ENCODE results near the gene KCNQ1OT1.

The KCNQ1OT1 gene

DNA sequence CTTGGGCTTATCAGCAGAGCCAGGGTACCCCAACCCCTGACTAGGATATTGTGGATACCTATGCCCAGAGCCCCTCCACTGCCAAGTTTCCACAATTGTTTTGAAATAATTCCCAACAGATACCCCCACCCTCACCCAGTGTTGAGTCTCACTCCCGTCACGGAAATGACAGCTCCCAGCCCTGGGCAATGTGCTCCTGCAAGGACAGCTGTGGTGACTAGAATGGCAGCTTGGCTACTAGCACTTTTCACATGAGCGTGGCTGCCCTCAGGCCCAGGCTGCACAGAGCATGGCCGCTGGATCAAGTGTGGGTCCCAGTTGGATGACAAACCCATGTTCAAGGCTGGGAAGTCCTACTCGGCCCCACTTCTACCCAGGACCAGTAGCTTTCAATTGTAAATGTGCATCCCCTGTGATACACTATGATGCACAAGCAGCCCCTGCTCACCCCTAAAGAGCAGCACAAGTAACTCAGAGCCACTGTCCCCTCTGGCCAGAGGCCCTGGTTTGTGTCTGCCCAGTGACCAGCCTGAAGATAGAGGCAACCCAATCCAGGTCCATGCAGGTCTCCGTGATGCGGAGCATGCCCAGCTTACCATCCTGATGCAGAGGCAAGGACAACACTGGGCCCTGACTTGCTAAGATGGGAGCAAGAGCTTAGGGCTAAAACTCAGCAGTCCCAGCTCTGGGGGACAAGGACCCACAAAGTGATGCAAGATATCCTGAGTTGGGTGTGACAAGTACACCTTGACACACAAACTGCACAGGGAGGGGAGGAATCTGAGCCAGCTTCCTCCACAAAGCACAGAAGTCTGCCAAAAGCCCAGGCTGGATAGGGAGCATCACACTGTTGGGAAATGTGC is 13.2 kb downstream of the KCNQ1OT1 start:
- DNase-seq (ENCODE audit: low read depth), result no peak

DNA sequence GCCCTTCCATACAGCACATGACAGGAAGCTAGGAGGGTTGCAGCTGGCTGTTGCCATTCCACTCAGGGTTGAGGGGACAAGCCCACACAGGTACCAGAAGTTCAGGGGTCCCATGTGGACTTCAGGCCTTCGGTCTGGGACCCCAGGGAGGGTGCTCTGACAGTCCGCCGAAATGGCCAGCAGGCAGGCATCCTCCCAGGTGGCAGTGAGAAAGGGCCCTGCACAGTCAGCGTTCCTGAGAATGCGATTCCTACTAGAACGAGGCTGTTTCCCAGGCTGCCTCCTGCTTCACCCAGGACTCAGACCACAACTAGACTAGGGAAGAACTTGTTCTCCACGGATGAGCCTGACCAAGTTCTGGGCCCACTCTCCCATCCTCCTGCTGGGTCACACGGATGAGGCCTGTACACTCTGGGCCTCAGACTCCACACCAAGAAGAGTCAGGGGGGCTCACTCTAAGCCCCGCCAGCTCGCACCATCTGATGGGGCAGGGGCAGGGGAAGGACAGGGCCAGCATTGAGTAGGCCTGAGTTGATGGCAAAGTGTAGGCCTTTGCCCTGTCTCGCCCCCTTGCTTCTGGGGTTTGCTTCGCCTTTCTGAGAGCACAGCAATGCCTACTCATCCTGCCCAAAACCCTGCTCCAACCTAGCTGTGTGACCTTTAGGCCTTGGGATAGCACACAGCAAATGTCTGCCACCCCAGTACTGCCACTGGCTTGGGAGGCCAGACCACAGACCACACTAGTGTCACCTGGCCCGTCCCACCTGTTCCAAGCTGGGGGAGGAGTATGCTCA is 14.0 kb downstream of the KCNQ1OT1 start:
- DNase-seq (ENCODE audit: low read depth), result no peak

DNA sequence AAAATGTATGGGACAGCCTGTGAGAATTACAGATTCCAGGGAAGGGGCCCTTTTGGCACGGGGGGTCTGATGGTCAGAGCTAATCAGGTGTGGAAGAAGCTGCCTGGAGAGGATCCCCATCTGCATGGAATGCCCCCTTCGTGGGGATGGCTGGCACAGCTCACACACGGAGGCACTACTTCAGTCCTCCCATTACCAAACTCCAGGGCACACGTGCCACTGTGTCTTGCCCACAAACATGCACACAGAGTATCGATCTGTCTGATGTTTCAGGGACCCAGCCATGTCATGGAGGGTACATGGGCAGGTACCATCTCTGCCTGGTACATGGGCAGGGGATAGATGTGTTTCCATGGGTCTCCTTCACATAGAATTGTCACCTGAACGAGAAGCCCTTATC is 14.7 kb downstream of the KCNQ1OT1 start:
- no peak for DNase-seq (ENCODE audit: low read depth)

DNA sequence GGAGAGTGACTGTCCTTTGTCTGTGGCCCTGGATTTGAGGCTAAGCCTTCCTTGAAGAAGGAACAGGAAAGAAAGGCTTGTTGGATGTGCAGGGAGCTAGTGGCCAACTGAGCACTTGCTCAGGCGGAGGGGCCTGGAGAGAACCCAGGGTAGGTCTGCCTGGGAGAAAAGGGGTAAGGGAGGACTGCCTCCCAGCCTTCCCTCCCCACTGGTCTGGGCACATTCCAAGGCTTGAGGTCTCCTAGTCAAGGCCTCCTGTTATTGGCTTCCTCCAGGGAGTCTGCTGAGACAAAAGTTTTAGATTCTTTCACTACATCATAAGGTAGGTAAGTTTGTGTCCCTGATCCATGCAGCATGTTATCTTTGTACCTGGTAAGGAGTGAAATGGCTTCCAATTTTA is 15.2 kb downstream of the KCNQ1OT1 start:
- DNase-seq (ENCODE audit: low read depth), result no peak

DNA sequence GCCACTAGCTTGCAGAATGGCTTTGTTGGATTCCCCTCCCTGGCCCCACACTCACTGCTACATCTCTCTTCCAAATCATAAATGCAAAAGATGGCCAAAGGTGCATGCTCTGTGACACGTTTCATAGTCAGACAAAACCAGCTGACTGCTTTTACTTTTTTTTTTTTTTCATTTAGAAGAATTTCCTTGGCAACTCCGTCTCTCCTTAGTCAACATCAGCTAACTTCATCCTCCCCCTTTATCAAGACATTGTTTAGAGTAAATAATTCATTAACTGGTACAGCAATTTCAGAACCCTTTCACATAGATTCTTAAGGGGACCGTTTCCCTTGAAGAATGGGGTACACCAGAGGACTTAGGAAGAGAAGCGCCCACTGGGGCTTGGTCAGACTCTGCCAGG is 16.0 kb downstream of the KCNQ1OT1 start:
- no peak for DNase-seq (ENCODE audit: low read depth)

DNA sequence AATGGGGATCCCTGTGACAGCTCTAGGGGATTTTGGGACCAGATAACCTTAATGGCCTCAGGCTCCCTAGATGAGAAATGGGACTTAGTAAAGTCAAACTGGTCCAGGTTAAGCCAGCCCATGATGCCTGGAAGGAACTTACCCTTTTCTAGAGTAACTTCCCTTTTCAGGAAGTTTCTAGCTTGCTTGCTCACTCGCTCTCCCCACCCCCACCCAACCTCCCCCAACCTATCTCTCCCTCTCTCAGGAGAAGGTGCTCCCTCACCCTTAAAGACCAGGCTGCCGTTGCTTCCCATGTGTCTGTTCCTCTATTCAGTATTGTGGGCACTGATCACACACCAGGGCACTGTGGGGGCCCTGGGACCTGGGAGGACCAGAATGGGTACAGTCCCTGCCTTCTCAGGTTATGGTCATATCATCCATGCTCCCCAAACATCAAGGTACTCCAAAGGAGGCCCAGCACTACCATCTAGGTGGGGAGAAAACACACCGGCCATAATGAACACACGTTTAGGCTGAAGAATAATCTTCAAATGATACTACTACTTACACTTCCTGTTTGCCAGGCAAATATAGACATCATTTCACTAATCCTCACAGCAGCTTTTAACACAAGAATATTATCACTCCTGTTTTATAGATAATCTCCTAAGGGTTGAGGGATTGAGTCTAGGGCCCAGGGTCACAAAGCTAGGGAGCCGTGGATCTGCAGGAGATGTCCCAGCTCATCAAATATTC is 18.2 kb downstream of the KCNQ1OT1 start:
- DNase-seq (ENCODE audit: low read depth), result no peak

DNA sequence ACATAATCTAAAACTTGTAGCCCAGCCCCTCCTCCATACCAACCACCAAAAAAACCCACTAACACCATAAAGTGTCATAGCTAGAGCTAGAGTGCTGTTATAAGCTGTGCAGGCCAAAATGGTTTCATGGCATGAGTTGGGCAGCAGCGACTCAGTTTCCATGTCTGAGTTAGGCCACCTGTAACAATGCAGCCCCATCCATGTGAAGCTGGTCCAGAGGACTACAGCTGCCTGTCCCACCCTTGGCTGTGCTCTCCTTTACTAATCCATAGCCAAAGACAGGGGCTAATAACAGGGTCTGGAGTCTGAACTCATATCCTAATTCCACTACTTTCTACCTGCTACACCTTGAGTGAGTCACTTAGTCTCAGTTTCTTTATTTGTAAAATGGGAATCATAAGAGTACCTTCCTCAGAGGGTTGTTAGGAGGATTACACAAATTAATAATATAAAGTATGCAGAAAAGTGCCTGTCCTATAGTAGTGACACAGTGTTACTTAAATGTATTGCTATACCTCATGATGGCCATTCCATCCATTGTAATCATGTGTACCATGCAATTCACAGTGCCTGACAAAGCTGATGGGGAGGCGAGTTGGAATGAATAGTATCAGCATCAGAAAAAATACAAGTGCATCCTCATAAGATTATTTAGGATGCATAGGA is 20.6 kb downstream of the KCNQ1OT1 start:
- no peak for DNase-seq (ENCODE audit: low read depth)

DNA sequence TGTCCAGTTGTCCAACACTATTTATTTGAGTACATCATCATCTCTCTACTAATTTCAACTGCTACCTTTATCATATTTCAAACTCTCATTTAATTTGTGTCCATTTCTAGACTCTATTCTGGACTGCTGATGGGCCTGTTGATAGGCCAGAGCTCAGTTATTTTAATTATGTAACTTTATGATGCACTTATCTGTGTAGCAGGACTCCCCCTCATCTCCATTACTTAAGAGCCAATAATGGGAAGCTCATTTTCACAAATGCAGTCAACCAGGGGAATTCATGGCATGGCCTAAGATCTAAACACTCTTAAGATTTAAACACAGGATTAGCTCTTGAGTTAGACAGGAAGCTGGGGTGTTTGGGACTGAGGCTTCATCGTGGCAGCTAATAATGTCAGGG is 21.4 kb downstream of the KCNQ1OT1 start:
- no peak for DNase-seq (ENCODE audit: low read depth)

DNA sequence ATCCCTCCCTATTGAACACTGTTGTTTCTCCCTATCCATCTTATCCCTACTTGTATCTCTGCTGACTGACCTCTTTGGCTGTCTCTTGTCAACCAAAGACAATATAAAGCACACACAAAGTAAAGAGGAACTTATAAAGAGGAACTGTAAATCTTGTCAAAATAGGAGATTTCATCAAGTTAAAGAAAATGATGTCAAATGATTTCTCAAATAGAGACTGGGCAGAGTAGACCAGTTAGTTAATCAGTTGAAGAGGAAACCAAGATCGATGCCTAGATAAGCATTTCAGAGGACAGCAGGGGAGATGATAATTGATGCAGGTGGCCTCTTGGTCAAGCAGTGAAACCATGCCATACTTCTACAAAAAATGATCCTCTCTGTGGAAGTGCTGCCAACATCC is 22.7 kb downstream of the KCNQ1OT1 start:
- no peak for DNase-seq (ENCODE audit: low read depth)

DNA sequence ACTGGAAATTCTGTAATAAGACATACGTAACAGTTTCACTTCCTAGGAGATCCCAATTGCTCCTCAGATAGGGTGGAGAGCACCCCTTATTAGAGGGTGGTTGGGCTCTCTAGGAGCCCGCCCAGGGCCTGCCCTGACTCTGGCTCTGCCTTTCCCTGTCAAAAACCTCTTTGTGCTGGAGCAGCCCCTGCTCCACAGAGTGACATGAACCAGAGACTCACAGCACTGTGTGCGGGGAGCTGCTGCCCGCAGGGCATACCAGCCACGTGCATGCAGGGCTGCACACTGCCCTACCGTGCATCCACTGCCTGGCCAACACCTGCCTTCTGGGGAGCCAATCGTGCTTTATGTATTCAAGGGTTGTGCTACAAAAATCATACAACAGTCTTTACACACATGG is 24.3 kb downstream of the KCNQ1OT1 start:
- DNase-seq (ENCODE audit: low read depth), result no peak

DNA sequence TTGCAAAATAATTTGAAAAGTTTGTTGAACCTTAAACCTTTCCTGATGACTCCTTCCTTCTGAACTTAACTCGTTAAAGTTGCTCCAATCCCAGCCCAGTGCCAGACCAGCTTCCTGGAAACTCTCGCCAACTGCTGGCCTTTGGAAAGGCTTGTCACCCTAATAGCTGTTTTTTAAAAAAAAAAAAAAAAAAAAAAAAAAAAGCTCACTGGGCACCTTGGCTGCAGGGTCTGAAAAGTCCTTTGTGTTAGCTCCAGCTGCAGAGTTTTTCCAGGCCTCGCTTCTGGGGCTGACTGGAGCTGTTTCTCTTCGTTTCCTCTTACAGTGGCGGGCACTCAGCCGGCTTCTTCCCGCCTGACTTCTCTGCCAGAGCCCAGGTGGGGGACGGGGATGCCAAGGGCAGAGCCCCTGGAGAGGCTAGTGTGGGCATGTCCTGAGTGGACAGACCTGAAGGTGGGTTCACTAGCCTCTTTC is 25.1 kb downstream of the KCNQ1OT1 start:
- no peak for DNase-seq (ENCODE audit: low read depth)

DNA sequence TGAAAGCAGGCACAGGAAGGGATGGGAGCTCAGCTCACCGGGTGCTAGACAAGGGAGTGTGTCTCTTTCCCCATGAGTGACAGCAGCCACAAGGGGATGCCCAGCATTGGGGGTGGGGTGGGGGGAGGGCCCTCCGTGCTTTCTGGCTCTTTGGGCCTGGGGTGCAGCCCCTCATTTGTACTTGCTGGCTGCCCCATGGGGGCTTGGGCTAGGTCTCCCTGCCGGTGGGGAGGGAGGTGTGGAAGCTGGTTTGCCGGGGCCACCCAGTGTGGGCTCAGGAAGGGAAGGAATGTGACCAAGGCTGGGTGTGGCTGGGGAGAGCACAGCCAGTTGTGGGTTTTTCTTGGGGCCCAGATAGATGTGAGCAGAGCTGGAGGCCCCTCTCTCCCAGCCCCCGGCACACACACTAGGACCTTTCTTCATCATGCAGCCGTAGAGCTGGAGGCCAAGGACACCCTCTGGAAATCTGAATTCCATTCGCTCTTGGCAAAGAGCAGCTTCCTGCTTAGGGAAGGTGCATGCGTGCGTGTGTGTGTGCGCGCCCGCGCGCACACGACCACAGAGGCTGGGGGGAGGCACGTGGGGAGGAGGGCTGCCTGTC is 25.8 kb downstream of the KCNQ1OT1 start:
- no peak for DNase-seq (ENCODE audit: low read depth)

DNA sequence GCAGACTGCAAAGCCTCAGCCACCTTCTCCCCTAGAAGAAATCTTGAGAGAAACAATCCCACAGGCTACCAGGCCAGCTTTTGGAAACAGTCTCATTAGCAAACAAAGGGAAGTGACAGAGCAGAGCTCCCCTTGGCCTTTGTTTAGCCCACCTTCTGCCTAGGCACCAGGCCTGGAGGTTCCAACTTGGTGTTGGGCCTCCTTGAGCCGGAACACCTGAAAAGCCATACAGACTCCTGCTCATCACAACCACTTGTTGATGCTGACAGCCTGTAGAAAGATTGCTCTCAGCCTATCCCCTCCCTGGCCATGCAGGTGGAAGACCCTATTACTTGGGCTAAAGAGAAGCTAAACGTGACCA is 26.6 kb downstream of the KCNQ1OT1 start:
- DNase-seq (ENCODE audit: low read depth), result no peak

DNA sequence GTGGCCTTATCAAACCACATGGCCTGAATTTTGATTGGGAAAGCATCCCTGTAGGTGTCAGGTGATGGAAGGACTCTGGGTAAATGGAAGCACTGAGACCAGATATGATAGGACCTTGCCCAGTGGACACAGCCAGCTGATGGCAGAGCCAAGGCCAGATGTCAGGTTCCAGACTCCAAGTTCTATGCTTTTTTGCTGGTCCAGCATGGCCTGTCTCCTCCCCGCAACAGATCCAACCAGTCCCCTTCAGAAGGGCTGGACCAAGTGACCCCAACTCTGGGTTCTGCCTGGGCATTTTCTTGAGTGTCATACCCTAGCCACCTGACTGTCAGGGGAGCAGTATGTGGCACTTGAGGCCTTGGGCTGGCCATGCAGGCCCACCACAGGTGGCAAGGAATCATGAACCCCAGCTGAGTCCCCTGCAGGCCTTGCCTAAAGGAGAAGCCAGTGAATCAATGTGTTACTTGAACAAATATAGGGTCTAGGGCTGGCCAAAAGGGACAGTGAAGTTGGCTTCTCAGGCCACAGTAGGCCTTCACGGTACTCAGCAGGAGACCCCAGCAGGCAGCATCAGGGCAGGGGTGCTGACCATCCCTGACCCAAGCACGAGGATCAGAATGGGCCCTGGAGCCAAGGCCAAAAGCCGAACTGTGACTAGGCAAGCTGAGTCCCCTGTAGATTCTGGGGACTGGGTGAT is 27.1 kb downstream of the KCNQ1OT1 start:
- no peak for DNase-seq (ENCODE audit: low read depth)

DNA sequence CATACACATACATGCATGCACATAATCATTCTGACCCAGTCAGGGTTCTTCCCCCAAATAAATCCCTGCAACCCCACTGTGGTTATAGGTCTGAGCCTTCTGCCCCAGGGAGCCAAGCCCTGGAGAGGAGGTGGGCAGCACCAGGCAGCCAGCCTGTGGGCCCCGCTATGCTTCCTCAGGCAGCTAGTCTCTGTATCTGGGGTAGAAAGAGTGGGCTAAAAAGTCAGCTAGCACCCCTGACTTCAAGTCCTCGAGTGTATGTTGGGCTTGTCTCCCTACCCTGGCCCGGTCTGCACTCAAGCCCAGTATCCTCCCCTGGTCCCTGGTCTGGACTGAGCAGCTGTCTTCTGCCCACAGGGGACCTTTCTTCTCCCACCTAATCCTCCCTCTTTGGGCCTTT is 28.0 kb downstream of the KCNQ1OT1 start:
- DNase-seq (ENCODE audit: low read depth), result no peak

DNA sequence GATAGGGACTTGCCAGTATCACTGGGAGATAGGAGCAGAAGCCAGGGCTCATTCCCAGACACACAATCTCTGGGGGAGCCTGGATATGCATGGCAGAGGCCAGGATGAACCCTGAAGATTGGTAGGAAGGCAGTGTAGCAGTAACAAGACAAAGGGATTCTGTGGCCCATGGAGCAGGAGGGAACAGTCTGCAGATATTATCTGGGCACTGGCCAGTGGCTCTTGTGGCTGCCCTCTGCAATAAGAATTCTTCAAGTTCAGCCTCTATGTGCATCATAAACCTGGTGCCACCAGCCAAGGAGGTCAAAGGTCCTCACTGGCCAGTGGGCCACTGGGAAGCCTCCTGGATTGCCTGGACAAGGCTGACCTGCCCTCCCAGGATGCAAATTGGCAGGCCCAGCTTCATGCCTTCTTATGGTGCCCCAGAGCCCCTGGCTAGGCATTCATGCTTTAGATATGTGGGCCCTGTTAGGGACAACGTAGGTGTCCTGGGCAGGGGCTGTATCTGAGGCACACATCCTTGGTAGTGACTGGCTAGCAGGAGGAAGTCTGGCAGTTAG is 29.2 kb downstream of the KCNQ1OT1 start:
- no peak for DNase-seq (ENCODE audit: low read depth)

DNA sequence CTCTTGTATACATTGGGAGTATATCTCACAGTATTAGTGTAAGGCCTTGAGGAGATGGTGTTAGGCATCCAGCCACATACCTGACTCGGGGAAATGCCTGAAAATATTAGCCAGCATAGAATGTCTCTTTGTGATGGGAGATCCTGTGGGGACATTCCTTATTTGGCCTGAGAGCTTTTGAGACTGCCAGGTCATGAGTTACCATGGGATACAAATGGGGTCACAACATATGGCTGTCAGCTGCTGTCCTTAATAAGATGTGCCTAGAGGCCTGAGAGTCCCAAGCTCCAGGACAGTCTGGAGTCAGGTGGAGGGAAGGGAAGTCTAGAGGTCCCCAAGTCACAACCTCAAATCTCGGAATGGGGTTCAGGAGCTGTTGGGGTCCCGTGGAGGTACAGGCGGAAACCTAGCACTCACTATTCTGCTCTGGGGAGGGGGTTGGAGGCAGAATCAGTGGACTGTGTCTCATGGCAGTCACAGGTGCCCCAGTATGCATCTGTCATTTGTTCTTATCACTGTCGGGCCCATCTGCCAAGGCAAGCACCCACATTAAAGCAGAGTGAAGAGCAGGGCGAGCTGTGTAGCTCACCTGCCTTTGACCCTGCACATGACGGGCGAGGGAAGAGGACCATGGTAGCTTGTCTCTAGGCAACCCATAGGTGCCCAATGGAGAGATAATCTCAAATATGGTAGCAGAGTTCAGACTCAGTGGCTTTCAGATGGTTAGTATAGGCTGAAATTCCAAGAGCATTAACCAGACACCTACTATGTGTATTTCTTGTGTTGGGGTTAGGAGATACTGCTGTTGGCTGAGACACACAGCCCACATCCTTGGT is 29.9 kb downstream of the KCNQ1OT1 start:
- no peak for DNase-seq (ENCODE audit: low read depth)

DNA sequence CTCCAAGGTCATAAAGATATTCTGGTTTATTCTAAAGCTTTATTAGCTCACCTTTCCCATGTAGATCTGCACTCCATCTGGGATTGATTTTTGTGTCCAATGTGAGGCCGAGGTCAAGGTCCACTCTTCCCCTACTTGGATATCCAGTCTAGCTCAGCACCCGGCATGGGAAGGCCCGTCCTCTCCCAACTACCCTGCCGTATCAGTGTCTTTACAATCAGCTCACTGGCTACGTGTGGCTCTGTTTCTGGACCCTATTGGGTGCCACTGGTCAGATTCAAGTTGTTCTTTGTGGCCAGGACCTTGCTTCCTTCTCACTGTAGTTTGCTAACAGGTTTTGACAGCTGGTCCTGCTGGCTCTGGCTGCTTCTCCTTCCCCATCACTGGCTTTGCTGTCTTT is 30.9 kb downstream of the KCNQ1OT1 start:
- DNase-seq (ENCODE audit: low read depth), result no peak

DNA sequence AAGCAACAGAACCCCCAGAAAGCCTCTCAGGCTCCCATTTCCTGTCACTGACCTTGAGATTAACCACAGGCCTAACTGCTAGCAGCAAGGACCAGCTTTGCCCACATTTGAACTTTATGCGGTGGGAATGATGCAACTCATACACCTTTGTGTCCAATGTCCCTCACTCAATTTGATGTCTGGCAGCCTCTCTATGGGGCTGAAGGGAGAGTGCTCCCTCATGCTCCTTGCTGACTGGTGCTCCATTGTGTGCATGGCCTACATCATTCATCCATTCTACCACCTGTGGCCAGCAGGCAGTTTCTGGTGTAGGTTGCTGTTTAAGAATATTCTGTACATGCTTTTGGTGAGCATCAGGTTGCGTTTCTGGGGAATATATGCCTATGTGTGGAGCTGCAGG is 31.9 kb downstream of the KCNQ1OT1 start:
- DNase-seq (ENCODE audit: low read depth), result no peak

All from activated gamma-delta T cell treated with anti-CD3 and anti-CD28 coated beads, Interleukin-2, amount 50 U/mL, for 16 hours (primary cell).